Measurements from ENCODE around the gene CDCA3.

DNA sequence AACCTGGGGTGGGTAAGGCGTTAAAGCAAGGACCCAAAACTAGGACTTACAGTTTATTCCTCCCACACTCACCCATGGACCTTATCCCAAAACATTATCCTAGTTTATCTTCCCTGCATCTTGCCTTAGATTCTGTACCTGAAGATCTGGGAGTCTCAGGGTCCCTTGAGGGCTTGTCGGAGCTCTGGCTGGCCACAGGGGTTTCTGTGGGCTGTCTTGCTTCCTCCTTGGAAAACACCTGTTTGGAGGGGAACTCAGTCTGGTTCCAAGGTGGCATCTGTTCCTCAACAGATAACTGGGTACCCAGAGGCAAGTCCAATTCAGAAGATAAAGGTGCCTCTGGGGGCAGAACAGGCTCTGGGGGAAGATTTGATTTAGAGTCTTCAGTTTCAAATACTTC is 1.7 kb downstream of the CDCA3 start:
- TF ChIP-seq, protein P1, sequence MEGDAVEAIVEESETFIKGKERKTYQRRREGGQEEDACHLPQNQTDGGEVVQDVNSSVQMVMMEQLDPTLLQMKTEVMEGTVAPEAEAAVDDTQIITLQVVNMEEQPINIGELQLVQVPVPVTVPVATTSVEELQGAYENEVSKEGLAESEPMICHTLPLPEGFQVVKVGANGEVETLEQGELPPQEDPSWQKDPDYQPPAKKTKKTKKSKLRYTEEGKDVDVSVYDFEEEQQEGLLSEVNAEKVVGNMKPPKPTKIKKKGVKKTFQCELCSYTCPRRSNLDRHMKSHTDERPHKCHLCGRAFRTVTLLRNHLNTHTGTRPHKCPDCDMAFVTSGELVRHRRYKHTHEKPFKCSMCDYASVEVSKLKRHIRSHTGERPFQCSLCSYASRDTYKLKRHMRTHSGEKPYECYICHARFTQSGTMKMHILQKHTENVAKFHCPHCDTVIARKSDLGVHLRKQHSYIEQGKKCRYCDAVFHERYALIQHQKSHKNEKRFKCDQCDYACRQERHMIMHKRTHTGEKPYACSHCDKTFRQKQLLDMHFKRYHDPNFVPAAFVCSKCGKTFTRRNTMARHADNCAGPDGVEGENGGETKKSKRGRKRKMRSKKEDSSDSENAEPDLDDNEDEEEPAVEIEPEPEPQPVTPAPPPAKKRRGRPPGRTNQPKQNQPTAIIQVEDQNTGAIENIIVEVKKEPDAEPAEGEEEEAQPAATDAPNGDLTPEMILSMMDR (IDR thresholded peaks at IDR 0.05) = no peak
- no peak for TF ChIP-seq EZH2 (IDR thresholded peaks at IDR 0.05; ENCODE audit: borderline replicate concordance, insufficient read depth, low read depth, low read length, poor library complexity, severe bottlenecking)

All from B cell (primary cell).